ENCODE data around the gene IL17RC.
"Not testable (repeated sequence)": the region's sequence is repeated elsewhere in the genome, so short reads cannot be mapped to it uniquely, and the experiment has no call there.

IL17RC gene

DNA sequence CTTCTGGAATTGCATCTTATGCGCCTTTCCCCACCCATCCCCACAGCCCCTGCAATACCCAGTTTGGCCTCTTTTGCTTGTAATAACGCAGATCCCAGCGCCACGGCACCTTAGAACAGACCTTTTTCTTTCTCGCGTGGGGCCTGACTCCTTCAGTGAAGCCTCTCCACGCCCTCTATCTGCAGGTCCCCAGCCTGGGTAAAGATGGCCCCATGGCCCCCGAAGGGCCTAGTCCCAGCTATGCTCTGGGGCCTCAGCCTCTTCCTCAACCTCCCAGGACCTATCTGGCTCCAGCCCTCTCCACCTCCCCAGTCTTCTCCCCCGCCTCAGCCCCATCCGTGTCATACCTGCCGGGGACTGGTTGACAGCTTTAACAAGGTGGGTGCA, 17.3 kb downstream of the IL17RC start:
- H3K4me1 ChIP-seq (ENCODE audit: control insufficient read depth, insufficient read depth, low read length): peaks cover 11% of the 10 kb centered on the region
- H3K27ac ChIP-seq (ENCODE audit: insufficient read depth, low read depth, low read length, poor library complexity, severe bottlenecking): no peak overlapping the region
- WGBS, 2 experiments: 49 to 50% methylated on average over 11 of the region's 11 CpGs
- H3K36me3 ChIP-seq (ENCODE audit: control insufficient read depth, insufficient read depth, low read length): peaks cover 4% of the 10 kb centered on the region
- H3K27me3 ChIP-seq (ENCODE audit: control insufficient read depth, insufficient read depth, low read length, poor library complexity, severe bottlenecking): peaks cover 6% of the 10 kb centered on the region
- H3K9me3 ChIP-seq (ENCODE audit: control insufficient read depth, low read length): no peaks in the 10 kb centered on the region
- peak overlapping the region; percentile 44 for H3K4me3 ChIP-seq (ENCODE audit: insufficient read depth, low read depth, low read length)

DNA sequence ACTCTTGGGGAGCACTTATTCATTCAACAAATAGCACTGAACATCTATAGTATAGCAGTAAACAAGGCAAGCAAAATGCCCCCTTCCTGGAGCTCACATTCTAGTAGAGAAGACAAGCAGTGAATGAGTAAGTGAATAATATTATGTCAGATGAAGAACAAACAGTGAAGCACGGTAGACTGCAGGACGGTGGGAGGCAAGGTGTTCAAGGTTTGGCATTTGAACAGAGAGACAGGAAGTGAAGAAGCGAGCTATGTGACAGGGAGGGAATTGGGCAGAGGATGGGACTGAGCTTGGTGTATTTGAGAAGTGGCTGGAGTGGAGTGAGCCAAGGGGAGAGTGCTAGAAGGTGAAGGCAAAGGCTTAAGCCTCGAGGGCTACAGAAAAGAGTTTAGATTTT, 18.1 kb downstream of the IL17RC start:
- Histone ChIP-seq H3K4me3 (ENCODE audit: insufficient read depth, low read depth, low read length) (no peak overlapping the region), H3K9me3 (ENCODE audit: control insufficient read depth, low read length) (no peaks in the 10 kb centered on the region), H3K27ac (ENCODE audit: insufficient read depth, low read depth, low read length, poor library complexity, severe bottlenecking) (no peak overlapping the region), H3K27me3 (ENCODE audit: control insufficient read depth, insufficient read depth, low read length, poor library complexity, severe bottlenecking) (peaks cover 6% of the 10 kb centered on the region), H3K4me1 (ENCODE audit: control insufficient read depth, insufficient read depth, low read length) (peaks cover 11% of the 10 kb centered on the region), H3K36me3 (ENCODE audit: control insufficient read depth, insufficient read depth, low read length) (peaks cover 4% of the 10 kb centered on the region)
- 79 to 81% methylated on average over 4 of the region's 4 CpGs for WGBS, 2 experiments

DNA sequence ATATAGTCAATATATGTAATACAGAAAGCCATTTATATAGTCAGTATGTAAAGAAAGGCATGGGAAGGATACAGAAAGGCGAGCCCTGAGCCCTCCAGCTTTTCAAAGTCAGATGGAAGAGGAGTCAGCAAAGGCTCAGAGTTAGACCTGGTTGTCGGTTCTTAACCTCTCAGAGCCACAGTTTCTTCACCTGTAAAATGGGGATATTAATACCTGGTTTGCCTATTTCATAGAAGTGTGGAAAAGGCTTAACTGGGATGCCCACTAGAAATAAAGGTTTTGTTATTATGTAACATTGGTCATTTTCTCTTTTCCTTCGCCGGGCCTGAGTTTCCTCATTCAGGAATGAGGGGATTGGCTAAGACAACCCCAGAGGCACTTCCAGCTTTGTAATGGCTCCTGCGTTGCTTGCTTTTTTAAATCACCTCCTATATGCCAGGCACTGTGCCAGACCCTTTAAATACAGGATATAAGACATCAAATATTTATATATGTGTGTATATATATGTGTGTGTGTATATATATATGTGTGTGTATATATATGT, 19.1 kb downstream of the IL17RC start:
- H3K27me3 ChIP-seq (ENCODE audit: control insufficient read depth, insufficient read depth, low read length, poor library complexity, severe bottlenecking): peaks cover 6% of the 10 kb centered on the region
- no peak overlapping the region for H3K27ac ChIP-seq (ENCODE audit: insufficient read depth, low read depth, low read length, poor library complexity, severe bottlenecking)
- H3K4me3 ChIP-seq (ENCODE audit: insufficient read depth, low read depth, low read length): no peak overlapping the region
- peaks cover 4% of the 10 kb centered on the region for H3K36me3 ChIP-seq (ENCODE audit: control insufficient read depth, insufficient read depth, low read length)
- 92 to 96% methylated on average over 5 of the region's 5 CpGs for WGBS, 2 experiments
- H3K4me1 ChIP-seq (ENCODE audit: control insufficient read depth, insufficient read depth, low read length): peaks cover 11% of the 10 kb centered on the region
- H3K9me3 ChIP-seq (ENCODE audit: control insufficient read depth, low read length): no peaks in the 10 kb centered on the region

DNA sequence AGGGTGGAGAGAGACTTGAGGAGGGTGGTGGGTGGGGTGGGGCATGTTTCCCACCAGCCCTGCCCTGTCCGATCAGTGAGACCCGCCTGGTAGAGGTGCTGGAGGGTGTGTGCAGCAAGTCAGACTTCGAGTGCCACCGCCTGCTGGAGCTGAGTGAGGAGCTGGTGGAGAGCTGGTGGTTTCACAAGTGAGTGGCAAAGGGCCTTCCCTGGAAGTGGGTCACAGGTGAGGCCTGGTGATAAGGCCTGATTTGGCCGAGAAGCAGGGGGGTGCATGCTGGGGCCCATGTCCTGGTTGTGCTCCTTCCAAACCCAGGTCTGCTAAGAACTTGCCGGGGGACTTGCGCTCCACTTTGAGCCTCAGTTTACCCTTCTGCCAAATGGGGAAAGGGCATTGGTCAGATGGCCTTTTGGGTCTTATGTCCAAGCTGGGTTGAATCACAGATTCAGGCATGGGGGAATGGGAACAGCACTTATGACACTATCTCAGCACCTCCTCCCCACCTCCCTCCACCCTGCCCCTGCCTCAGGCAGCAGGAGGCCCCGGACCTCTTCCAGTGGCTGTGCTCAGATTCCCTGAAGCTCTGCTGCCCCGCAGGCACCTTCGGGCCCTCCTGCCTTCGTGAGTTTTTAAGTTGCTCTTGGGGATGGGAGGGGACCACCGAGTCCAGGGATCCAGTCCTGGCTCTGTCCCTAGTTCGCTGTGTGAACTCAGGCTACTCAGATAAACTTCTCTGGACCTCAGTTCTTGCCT, 20.8 kb downstream of the IL17RC start:
- H3K4me3 ChIP-seq (ENCODE audit: insufficient read depth, low read depth, low read length): no peak overlapping the region
- H3K27me3 ChIP-seq (ENCODE audit: control insufficient read depth, insufficient read depth, low read length, poor library complexity, severe bottlenecking): peaks cover under 1% of the 10 kb centered on the region
- no peaks in the 10 kb centered on the region for H3K9me3 ChIP-seq (ENCODE audit: control insufficient read depth, low read length)
- H3K36me3 ChIP-seq (ENCODE audit: control insufficient read depth, insufficient read depth, low read length): peaks cover 4% of the 10 kb centered on the region
- peaks cover 11% of the 10 kb centered on the region for H3K4me1 ChIP-seq (ENCODE audit: control insufficient read depth, insufficient read depth, low read length)
- no peak overlapping the region for H3K27ac ChIP-seq (ENCODE audit: insufficient read depth, low read depth, low read length, poor library complexity, severe bottlenecking)
- WGBS, 2 experiments: 95 to 96% methylated on average over 13 of the region's 13 CpGs

DNA sequence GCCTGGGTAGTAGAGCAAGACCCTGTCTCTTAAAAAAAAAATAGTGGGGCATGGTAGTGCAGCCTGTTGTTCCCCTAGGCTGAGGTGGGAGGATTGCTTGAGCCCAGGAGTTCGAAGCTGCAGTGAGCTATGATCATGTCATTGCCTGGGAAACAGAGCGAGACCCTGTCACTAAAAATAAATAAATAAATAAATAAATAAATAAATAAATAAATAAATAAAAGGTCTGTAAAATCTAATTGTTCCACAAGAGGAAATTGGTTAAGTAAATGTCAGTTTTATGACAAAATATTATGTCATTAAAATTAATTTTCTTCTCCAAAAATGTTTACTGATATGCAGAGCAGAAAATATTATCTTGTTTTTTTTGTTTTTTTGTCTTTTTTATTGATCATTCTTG, 22.1 kb downstream of the IL17RC start:
- peaks cover 7% of the 10 kb centered on the region for H3K4me1 ChIP-seq (ENCODE audit: control insufficient read depth, insufficient read depth, low read length)
- WGBS, 2 experiments: 88 to 94% methylated on average over 1 of the region's 2 CpGs
- peaks cover 4% of the 10 kb centered on the region for H3K36me3 ChIP-seq (ENCODE audit: control insufficient read depth, insufficient read depth, low read length)

DNA sequence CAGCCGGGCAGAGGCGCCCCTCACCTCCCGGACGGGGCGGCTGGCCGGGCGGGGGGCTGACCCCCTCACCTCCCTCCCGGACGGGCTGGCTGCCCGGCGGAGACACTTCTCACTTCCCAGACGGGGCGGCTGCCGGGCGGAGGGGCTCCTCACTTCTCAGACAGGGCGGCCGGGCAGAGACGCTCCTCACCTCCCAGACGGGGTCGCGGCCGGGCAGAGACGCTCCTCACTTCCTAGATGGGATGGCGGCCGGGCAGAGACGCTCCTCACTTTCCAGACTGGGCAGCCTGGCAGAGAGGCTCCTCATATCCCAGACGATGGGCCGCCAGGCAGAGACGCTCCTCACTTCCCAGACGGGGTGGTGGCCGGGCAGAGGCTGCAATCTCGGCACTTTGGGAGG, 23.0 kb downstream of the IL17RC start:
- 92 to 93% methylated on average over 24 to 30 of the region's 32 CpGs for WGBS, 2 experiments
- not testable (repeated sequence) for H3K36me3 ChIP-seq (ENCODE audit: control insufficient read depth, insufficient read depth, low read length)

More for the DNA sequence above, 22.1 kb downstream of the IL17RC start:
- H3K9me3 ChIP-seq (ENCODE audit: control insufficient read depth, low read length): no peaks in the 10 kb centered on the region
- H3K27ac ChIP-seq (ENCODE audit: insufficient read depth, low read depth, low read length, poor library complexity, severe bottlenecking): peak overlapping the region; percentile 60
- no peak overlapping the region for H3K4me3 ChIP-seq (ENCODE audit: insufficient read depth, low read depth, low read length)
- no peaks in the 10 kb centered on the region for H3K27me3 ChIP-seq (ENCODE audit: control insufficient read depth, insufficient read depth, low read length, poor library complexity, severe bottlenecking)

DNA sequence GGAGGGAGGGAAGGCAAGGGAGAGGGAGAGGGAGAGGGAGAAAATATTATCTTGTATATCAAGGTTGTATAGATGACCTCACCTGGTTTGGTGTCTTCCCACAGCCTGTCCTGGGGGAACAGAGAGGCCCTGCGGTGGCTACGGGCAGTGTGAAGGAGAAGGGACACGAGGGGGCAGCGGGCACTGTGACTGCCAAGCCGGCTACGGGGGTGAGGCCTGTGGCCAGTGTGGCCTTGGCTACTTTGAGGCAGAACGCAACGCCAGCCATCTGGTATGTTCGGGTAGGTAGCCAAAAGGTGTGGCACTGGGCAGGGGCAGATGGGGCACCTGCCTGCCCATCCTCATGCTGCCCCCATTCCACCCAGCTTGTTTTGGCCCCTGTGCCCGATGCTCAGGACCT, 23.8 kb downstream of the IL17RC start:
- Histone ChIP-seq H3K27me3 (ENCODE audit: control insufficient read depth, insufficient read depth, low read length, poor library complexity, severe bottlenecking) (no peaks in the 10 kb centered on the region), H3K9me3 (ENCODE audit: control insufficient read depth, low read length) (no peaks in the 10 kb centered on the region), H3K36me3 (ENCODE audit: control insufficient read depth, insufficient read depth, low read length) (peaks cover 4% of the 10 kb centered on the region), H3K4me1 (ENCODE audit: control insufficient read depth, insufficient read depth, low read length) (no peaks in the 10 kb centered on the region), H3K4me3 (ENCODE audit: insufficient read depth, low read depth, low read length) (no peak overlapping the region), H3K27ac (ENCODE audit: insufficient read depth, low read depth, low read length, poor library complexity, severe bottlenecking) (no peak overlapping the region)
- WGBS, 2 experiments: 96 to 98% methylated on average over 10 of the region's 10 CpGs

More for the DNA sequence above, 23.0 kb downstream of the IL17RC start:
- H3K4me3 ChIP-seq (ENCODE audit: insufficient read depth, low read depth, low read length); H3K9me3 ChIP-seq (ENCODE audit: control insufficient read depth, low read length); H3K27ac ChIP-seq (ENCODE audit: insufficient read depth, low read depth, low read length, poor library complexity, severe bottlenecking); H3K27me3 ChIP-seq (ENCODE audit: control insufficient read depth, insufficient read depth, low read length, poor library complexity, severe bottlenecking); H3K4me1 ChIP-seq (ENCODE audit: control insufficient read depth, insufficient read depth, low read length): not testable (repeated sequence)

DNA sequence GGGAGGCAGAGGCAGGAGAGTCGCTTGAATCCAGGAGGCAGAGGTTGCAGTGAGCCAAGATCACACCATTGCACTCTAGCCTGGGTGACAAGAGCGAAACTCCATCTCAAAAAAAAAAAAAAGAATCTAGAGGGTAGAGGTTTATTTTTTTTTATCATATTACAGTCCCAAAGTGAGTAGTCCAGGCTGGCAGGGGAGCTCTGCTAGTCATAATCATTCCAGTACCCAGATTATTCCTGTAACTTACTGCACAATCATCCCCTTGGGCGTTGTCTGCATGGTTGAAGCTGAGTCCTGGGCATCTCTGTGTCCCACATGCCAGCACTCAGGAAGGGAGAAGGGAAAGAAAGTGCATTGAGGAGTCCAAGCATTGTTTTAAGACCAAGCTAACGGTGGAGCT, 25.3 kb downstream of the IL17RC start:
- Histone ChIP-seq H3K9me3 (ENCODE audit: control insufficient read depth, low read length) (no peaks in the 10 kb centered on the region), H3K4me3 (ENCODE audit: insufficient read depth, low read depth, low read length) (no peak overlapping the region), H3K27me3 (ENCODE audit: control insufficient read depth, insufficient read depth, low read length, poor library complexity, severe bottlenecking) (peaks cover 3% of the 10 kb centered on the region), H3K4me1 (ENCODE audit: control insufficient read depth, insufficient read depth, low read length) (no peaks in the 10 kb centered on the region), H3K36me3 (ENCODE audit: control insufficient read depth, insufficient read depth, low read length) (peaks cover 4% of the 10 kb centered on the region), H3K27ac (ENCODE audit: insufficient read depth, low read depth, low read length, poor library complexity, severe bottlenecking) (no peak overlapping the region)
- 84% methylated on average over 3 of the region's 4 CpGs for WGBS, 2 experiments

DNA sequence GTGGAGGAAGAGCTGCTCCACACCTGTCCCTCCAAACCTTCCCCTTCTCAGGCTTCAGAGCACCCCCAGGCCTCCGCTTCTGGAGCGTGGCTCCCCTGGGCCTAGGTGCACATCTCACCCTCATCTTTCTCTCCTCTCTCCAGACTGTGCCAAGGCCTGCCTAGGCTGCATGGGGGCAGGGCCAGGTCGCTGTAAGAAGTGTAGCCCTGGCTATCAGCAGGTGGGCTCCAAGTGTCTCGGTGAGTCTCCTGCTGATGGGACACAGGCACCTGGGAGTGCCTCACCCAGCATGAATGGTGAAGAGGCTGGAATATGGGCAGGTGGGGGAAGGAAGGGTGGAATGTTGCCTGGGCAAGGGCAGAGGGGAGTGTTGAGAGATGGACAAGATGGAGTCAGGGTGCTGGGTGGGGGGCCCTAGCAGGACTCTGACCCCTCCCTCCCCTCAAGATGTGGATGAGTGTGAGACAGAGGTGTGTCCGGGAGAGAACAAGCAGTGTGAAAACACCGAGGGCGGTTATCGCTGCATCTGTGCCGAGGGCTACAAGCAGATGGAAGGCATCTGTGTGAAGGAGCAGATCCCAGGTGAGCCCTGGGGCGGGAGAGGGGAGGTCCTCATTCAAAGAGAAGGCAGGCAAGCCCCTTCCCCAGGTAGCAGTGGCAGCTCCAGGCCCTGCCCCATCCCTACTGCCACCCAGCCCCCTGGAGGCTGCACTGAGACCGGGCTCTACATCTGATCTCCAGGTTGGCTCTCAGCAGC, 26.2 kb downstream of the IL17RC start:
- 91% methylated on average over 11 of the region's 11 CpGs for WGBS, 2 experiments
- Histone ChIP-seq H3K27me3 (ENCODE audit: control insufficient read depth, insufficient read depth, low read length, poor library complexity, severe bottlenecking) (peaks cover 3% of the 10 kb centered on the region), H3K4me1 (ENCODE audit: control insufficient read depth, insufficient read depth, low read length) (no peaks in the 10 kb centered on the region), H3K4me3 (ENCODE audit: insufficient read depth, low read depth, low read length) (no peak overlapping the region), H3K27ac (ENCODE audit: insufficient read depth, low read depth, low read length, poor library complexity, severe bottlenecking) (no peak overlapping the region), H3K36me3 (ENCODE audit: control insufficient read depth, insufficient read depth, low read length) (no peaks in the 10 kb centered on the region), H3K9me3 (ENCODE audit: control insufficient read depth, low read length) (no peaks in the 10 kb centered on the region)

DNA sequence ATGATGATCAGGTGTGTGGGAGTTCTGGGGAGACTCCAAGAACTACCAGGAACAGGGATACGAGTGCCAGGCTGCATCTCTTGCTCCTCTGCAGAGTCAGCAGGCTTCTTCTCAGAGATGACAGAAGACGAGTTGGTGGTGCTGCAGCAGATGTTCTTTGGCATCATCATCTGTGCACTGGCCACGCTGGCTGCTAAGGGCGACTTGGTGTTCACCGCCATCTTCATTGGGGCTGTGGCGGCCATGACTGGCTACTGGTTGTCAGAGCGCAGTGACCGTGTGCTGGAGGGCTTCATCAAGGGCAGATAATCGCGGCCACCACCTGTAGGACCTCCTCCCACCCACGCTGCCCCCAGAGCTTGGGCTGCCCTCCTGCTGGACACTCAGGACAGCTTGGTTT, 27.4 kb downstream of the IL17RC start:
- Histone ChIP-seq H3K36me3 (ENCODE audit: control insufficient read depth, insufficient read depth, low read length) (peaks cover 4% of the 10 kb centered on the region), H3K4me1 (ENCODE audit: control insufficient read depth, insufficient read depth, low read length) (no peaks in the 10 kb centered on the region), H3K4me3 (ENCODE audit: insufficient read depth, low read depth, low read length) (no peak overlapping the region), H3K27me3 (ENCODE audit: control insufficient read depth, insufficient read depth, low read length, poor library complexity, severe bottlenecking) (peaks cover 3% of the 10 kb centered on the region), H3K9me3 (ENCODE audit: control insufficient read depth, low read length) (no peaks in the 10 kb centered on the region), H3K27ac (ENCODE audit: insufficient read depth, low read depth, low read length, poor library complexity, severe bottlenecking) (no peak overlapping the region)
- 95 to 97% methylated on average over 11 of the region's 11 CpGs for WGBS, 2 experiments
